GM19099 (cell line): ENCODE data around the gene FRY.

Experiments used
- POLR2A ChIP-seq: IDR thresholded peaks from 3 replicates; pipeline ENCODE4 v1.6.1; 2011; ENCODE audit warnings: low read depth; ENCODE audit not compliant: insufficient read length; ENCODE audit errors: extremely low read depth

FRY gene

DNA sequence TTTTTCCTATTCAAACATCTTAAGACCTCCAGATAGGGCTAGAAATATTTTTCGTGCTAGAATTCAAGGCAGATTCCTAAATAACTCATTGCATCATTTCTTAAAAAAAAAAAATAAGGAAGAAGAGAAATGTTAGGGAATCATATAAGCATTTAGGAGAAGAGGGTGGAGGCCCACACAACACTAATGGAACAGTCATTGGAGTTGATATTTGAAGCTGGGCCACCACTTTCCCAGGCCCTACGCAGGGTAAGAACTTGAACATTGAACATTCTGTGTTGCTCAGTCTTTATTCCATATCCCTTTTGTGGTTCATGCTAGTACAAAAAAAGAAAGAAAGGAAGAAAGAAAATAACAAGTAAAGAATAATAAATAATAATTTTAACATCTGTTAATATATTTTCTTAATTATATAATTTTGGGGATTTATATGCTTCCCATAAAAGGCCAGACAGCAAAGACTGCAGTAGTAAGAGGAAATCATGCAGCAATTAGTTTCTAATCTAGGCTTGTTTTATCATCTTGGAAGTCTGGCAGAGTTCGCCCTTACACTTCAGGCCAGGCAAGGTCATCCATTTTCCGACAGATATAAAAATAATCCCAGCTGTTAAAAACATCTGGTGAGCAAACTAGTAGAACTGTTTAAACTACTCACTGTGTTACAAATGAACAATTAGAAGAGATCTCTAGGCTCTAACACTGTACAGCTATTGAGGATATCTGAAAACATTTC, 127.7 kb downstream of the FRY start:
- TF ChIP-seq POLR2A, result no peak

GRCh38 chr13:32162395-32163005, 130.9 kb downstream of the FRY start:
- TF ChIP-seq POLR2A, result no peak

GRCh38 chr13:32164622-32165268, 133.2 kb downstream of the FRY start:
- no peak for TF ChIP-seq POLR2A

- TF ChIP-seq POLR2A, result no peak
Measured at GRCh38 chr13:32165796-32166195, 134.2 kb downstream of the FRY start.

DNA sequence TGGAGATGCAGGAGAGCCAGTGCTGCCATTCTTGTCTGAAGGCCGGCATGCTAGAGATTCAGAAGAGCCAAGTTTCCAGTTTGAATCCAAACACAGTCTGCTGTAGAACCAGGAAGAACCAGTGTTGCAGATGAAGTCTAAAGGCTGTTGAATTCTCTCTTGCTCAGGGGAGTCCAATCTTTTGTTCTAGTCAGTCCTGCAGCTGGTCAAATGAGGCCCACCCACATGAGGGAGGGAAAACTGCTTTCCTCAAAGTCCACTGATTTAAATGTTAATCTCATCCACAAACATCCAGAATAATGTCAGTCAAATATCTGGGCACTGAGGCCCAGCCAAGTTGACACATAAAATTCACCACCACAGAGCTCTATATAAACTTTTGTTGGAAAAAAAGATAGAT, 136.6 kb downstream of the FRY start:
- TF ChIP-seq POLR2A, result no peak

GRCh38 chr13:32170841-32171240, 139.3 kb downstream of the FRY start:
- TF ChIP-seq POLR2A, result no peak

DNA sequence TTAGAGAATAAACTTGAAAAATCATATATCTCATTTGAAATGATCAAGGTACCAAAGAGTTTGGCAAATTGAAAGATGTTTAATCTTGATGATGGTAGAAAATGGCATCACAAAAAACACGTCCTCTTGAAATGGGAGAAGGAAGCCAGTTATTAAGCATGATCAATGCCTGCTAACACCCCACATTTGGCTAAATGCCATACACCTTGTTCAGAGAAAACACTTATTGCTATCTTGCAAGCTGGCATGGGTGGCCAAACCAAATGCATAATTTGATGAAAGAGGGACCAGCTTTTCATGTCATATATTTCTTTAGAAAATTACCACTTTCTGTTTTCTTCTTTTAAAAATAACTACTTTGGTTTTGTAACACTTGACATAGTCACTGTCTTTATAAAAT, 142.3 kb downstream of the FRY start:
- no peak for TF ChIP-seq POLR2A

DNA sequence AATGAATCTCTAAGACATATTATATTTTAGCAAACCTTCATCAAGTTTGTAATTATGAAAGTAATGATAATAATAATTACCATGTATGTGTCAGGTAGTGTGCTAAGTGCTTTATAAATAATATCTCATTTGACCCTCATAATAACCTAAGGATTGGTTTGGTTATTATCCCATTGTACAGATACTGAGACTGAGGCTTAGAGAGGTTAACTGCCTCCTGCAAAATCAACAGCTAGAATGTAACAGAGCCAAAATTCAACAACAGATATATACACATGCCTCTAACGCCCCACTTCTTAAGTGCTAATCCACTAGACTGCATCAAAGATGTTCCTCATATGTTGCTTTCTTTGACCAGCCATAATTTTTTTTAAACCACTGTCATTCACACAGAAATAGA, 142.8 kb downstream of the FRY start:
- TF ChIP-seq POLR2A, result no peak

DNA sequence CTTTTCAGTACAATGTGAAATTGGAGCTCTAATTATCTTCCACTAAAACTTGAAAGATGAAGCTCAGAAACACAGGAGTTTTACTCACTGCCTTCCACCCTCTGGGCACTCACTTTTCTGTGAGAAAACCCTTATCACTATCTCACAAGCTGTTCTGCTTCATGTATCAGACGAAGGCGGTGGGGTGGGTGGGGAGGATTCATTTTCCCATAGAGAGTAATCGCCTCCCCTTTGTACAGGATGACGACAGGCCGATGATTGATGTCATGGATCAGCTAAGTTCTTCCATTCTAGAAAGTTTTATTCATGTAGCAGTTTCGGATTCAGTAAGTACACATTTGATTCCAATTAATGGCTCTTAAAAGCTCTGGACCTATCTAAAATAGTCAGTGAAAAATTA, 143.7 kb downstream of the FRY start:
- no peak for TF ChIP-seq POLR2A

DNA sequence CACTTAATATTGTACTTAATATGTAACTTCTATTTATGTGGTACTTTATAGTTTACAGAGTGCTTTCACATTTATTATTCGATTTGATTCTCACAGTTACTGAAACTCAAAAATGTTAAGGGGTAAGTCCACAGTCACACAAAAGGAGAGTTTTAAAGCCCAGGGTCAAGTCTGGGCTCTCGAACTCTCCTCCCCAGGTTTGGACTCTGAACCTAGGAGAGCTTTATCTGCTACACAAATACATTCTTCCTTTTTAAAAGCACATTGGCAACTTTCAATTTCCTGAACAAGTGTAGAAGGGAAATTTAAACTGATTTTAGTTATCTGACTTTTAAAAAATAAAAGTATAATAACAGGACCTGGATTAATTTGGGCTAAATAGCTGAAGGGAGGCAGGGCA, 144.4 kb downstream of the FRY start:
- no peak for TF ChIP-seq POLR2A

DNA sequence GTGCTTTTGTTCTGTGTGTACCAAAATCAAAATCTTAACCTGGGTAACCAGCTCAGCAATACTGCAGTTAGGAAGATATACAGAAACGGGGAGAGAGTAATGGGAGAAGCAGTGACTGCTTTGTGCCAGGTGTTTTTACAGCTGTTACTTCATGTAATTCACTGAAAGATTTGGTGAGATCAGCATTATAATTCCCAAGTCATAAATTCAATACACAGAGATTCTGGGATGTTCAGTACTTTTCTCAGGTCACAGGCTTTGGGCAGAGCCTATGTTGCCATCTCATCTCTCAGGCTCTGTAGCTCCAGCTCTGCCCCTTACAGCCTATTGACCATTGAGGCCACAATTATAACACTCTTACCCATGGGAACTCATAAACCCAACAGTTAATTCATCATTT, 145.1 kb downstream of the FRY start:
- no peak for TF ChIP-seq POLR2A

GRCh38 chr13:32178763-32179162, 147.2 kb downstream of the FRY start:
- TF ChIP-seq POLR2A, result no peak

DNA sequence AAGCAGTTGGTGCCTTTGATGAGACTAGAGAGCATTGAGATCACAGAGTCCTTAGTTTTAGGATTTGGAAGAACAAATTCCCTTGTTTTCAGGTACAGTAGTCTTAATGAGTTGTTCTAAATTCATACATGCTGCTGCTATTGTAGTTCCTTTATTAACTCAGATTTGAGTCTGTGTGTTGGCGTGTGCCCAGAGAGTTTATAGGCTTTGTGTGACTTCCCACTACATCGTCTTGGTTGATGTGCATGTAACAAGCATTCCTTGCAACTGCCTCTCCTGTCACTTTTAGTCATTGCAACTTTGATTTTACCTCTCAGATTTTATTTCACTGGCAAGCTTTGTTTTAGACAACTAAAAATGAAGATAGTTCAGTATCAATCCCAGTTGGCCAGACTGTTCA, 148.1 kb downstream of the FRY start:
- no peak for TF ChIP-seq POLR2A

- no peak for TF ChIP-seq POLR2A
Measured at GRCh38 chr13:32187651-32188050, 156.1 kb downstream of the FRY start.

GRCh38 chr13:32191452-32191998, 160.0 kb downstream of the FRY start:
- no peak for TF ChIP-seq POLR2A

DNA sequence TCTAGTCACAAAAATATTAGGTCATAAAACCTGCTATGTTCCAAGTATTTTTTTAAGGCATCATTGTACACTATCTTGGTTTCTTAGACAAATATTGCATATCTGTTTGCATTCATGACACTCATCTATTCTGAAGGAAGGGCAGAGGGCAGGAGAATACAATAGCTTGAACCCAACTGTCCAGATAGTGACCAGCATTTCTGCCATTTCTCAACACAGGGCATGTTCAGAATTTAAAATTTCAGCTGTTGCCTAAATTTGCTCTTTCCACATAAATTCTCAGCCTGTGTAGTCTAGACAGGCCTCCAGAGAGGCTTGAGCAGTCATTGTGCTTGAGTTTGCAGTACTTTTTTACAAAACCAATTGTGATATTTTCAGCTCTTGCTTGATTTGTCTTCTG, 164.1 kb downstream of the FRY start:
- no peak for TF ChIP-seq POLR2A
